T-cell (primary cell): ENCODE results near the gene EPB41L2. TPM values are rescaled to one million over a fixed set of nuclear protein-coding genes. Genes with fewer than 3 reads are reported as not detected.

ENCODE experiments used
- ATAC-seq, 4 experiments: fragments of 200-7000 bp in 3 of 4; fragments of 150-1000 bp in 1 of 4; cut with Tn5 transposase; replicated peaks in 1 of 4; 1 replicate in 3 of 4; 2 replicates in 1 of 4; pipeline ENCODE4 v1.10.0; 2021; ENCODE audit warnings: moderate library complexity in 3 of 4, mild to moderate bottlenecking in 2 of 4, moderate number of reproducible peaks in 1 of 4
- CTCF ChIA-PET, 2 donors: fragments of 300-600 bp; sonication (Branson Sonifier 250); formaldehyde crosslinking; loops; one replicate each; lab custom pipeline; 2022; ENCODE audit warnings: antibody characterized with exemption in 2 of 2; lab: Charles Lee
- POLR2A ChIA-PET, 2 donors: fragments of 300-600 bp; sonication (Branson Sonifier 250); formaldehyde crosslinking; loops; one replicate each; lab custom pipeline; 2022; ENCODE audit warnings: antibody characterized with exemption in 2 of 2; lab: Charles Lee
- DNase-seq, 35 experiments: peaks; one replicate each; pipeline versions ENCODE4 v3.0.0 to v3.0.0-alpha.2; 2013 to 2023
- H3K27ac ChIP-seq: one replicate; pipeline ENCODE4 v1.5.1; 2013; ENCODE audit warnings: low read length
- H3K27me3 ChIP-seq, 2 experiments: replicated peaks in 1 of 2; 1 replicate in 1 of 2; 2 replicates in 1 of 2; pipeline versions ENCODE4 v1.6.1 to v1.7.0; 2013; ENCODE audit warnings: low read length in 1 of 2, mixed read lengths in 1 of 2; ENCODE audit not compliant: control insufficient read depth in 2 of 2, insufficient read depth in 2 of 2; ENCODE audit errors: extremely low read depth in 1 of 2
- H3K36me3 ChIP-seq, 2 donors: 1 replicate in 1 of 2; 2 replicates in 1 of 2; pipeline versions ENCODE4 v1.6.1 to v1.7.0; 2013; ENCODE audit warnings: low read length in 1 of 2; ENCODE audit not compliant: control insufficient read depth in 2 of 2, insufficient read depth in 1 of 2; ENCODE audit errors: extremely low read depth in 1 of 2
- H3K4me1 ChIP-seq, 2 experiments: 1 replicate in 1 of 2; 2 replicates in 1 of 2; pipeline versions ENCODE4 v1.6.1 to v1.7.0; 2013; ENCODE audit warnings: low read length in 2 of 2, mixed read lengths in 1 of 2; ENCODE audit not compliant: insufficient read depth in 2 of 2, control insufficient read depth in 1 of 2; ENCODE audit errors: extremely low read depth in 1 of 2
- H3K4me3 ChIP-seq, 2 donors: 1 replicate in 1 of 2; 2 replicates in 1 of 2; pipeline versions ENCODE4 v1.5.1 to v1.7.0; 2013; ENCODE audit warnings: mild to moderate bottlenecking in 2 of 2, low read length in 1 of 2, moderate library complexity in 1 of 2; ENCODE audit not compliant: control insufficient read depth in 1 of 2; ENCODE audit errors: extremely low read depth in 1 of 2
- H3K9me3 ChIP-seq: 2 replicates; pipeline ENCODE4 v1.7.0; 2013
- H3K27ac Mint-ChIP-seq, 2 donors: one replicate each; pipeline ENCODE4 v1.8.0; 2020 to 2021; ENCODE audit warnings: mild to moderate bottlenecking in 2 of 2, mixed read lengths in 2 of 2
- H3K27me3 Mint-ChIP-seq, 2 donors: one replicate each; pipeline ENCODE4 v1.8.0; 2021 to 2022; ENCODE audit warnings: mixed read lengths in 2 of 2
- H3K36me3 Mint-ChIP-seq: one replicate; pipeline ENCODE4 v1.8.0; 2021; ENCODE audit warnings: mixed read lengths
- H3K4me1 Mint-ChIP-seq, 3 donors: one replicate each; pipeline ENCODE4 v1.8.0; 2020 to 2022; ENCODE audit warnings: mixed read lengths in 3 of 3, mild to moderate bottlenecking in 1 of 3
- H3K4me3 Mint-ChIP-seq, 3 donors: one replicate each; pipeline ENCODE4 v1.8.0; 2020 to 2022; ENCODE audit warnings: mild to moderate bottlenecking in 3 of 3, mixed read lengths in 3 of 3, moderate library complexity in 3 of 3
- H3K9me3 Mint-ChIP-seq, 3 donors: one replicate each; pipeline ENCODE4 v1.8.0; 2020 to 2022; ENCODE audit warnings: mixed read lengths in 3 of 3
- WGBS: methylation state at CpG from one replicate; pipeline ENCODE4 v1.1.5; 2013; ENCODE audit warnings: missing lambda C conversion rate; ENCODE audit not compliant: insufficient coverage; 5-methylcytosine and 5-hydroxymethylcytosine counted together
- total RNA-seq, 35 experiments: library from RNA in 6 of 35; stranded (reverse) in 6 of 35; fragments of 120-200 nt in 1 of 35; gene quantifications; one replicate each; pipeline versions ENCODE4 v1.2.1 to v1.2.4 and lab custom pipeline; 2013 to 2026

EPB41L2 gene
- total RNA-seq, 5 donors from 2014 or later (not counting 1 experiment from before 2014, with no cell fraction given) = 11.1 to 15.0 (median 13.6) TPM

DNA sequence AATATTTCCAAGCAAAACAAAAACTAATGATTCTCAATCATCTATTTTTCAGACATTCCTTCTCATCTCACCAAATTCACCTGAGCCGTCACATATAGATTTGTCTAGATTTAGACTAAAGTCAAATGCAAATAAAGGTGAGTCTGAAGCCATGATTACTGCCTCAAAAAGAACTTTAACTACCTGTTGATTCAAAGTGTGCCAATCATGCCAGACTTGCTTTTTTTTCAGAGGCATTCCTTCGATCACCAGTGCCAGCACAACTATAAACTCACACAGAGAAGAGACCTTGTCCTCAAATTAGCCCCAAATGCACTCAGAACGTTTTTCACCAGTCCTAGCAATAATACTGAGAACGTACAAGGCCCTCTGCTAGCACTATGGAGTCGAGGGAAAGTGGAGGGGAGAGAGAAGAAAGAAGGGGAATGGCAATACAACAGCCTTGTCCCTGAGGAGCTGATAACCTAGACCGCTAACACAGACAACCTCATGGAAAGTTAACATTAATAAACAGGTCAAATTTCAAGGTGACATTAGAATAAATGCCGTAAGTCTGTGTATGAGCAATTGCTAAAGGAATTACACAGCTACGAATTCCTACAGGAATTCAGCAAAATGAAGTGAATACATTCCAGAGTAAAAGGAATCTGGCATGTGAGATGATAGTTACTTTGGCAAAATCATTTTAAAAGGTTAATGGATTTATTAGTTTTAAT is 60.9 kb downstream of the EPB41L2 start:
- Mint-ChIP-seq H3K4me3 (no peak overlapping the region), H3K27me3 (no peaks in the 10 kb centered on the region), H3K36me3 (peaks cover 6% of the 10 kb centered on the region), H3K27ac (no peak overlapping the region), H3K9me3 (peaks cover 5 to 6% (median 6%) of the 10 kb centered on the region in 3 donors), H3K4me1 (peaks cover 0 to 3% (median 0%) of the 10 kb centered on the region in 3 donors)
- H3K36me3 ChIP-seq = no peaks in the 10 kb centered on the region
- H3K4me3 ChIP-seq = no peak overlapping the region
- H3K4me1 ChIP-seq = no peaks in the 10 kb centered on the region
- ChIA-PET CTCF (no interaction called here), POLR2A (no interaction called here)
- 63% methylated on average over 3 of the region's 8 CpGs for WGBS
- H3K9me3 ChIP-seq = no peaks in the 10 kb centered on the region
- no peak for DNase-seq
- H3K27me3 ChIP-seq = no peaks in the 10 kb centered on the region
- H3K27ac ChIP-seq = no peak overlapping the region
- no peak for ATAC-seq

DNA sequence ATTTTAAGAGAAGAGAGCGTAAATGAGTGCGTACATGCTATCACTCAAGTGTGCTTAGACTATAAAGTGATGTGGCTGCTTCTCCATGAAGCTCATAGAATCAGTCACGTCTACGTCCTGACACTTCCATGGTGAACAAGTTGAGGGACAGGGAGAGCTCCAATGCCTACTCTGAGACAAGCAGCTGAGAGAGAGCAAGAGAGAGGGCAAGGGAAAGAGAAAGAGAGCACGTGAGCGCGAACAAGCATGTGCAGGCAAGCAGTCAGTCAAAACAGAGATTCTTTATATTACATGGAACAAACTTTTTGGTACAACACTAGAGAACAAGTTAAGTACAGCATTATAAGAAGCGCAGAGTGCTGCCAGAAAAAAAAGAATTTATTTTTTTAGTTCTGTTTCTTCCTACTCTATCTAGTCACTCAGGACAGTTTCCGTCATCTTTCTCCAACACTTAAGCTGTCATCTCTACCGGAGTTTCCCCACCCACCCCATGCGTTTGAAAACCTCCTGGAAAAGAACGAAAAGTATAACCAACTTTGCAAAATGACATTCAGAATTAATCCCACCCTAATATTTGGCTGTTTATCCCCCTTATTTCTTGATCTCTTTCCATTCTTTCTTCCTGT is 61.8 kb downstream of the EPB41L2 start:
- H3K4me1 Mint-ChIP-seq = peaks cover 0 to 4% (median 0%) of the 10 kb centered on the region in 3 donors
- H3K9me3 Mint-ChIP-seq = no peaks in the 10 kb centered on the region
- H3K27ac Mint-ChIP-seq = no peak overlapping the region
- POLR2A ChIA-PET = no interaction called here
- Histone ChIP-seq H3K4me1 (no peaks in the 10 kb centered on the region), H3K27ac (no peak overlapping the region), H3K36me3 (no peaks in the 10 kb centered on the region), H3K27me3 (no peaks in the 10 kb centered on the region), H3K9me3 (no peaks in the 10 kb centered on the region), H3K4me3 (no peak overlapping the region)
- 88% methylated on average over 7 of the region's 12 CpGs for WGBS
- CTCF ChIA-PET = interaction anchor here in 1 of 2 donors (0.7 kb wide), 1 partner anchor 17 kb away, joined by 3 read pairs; no protein-coding TSS in a partner anchor
- H3K4me3 Mint-ChIP-seq = no peak overlapping the region
- ATAC-seq (no peak), DNase-seq (no peak)
- no peaks in the 10 kb centered on the region for H3K36me3 Mint-ChIP-seq
- no peaks in the 10 kb centered on the region for H3K27me3 Mint-ChIP-seq

- Mint-ChIP-seq H3K27me3 (no peaks in the 10 kb centered on the region), H3K9me3 (no peaks in the 10 kb centered on the region), H3K4me3 (no peak overlapping the region), H3K36me3 (no peaks in the 10 kb centered on the region), H3K4me1 (peaks cover 0 to 4% (median 0%) of the 10 kb centered on the region in 3 donors), H3K27ac (no peak overlapping the region)
- H3K27ac ChIP-seq = no peak overlapping the region
- H3K27me3 ChIP-seq = no peaks in the 10 kb centered on the region
- no peak overlapping the region for H3K4me3 ChIP-seq
- CTCF ChIA-PET = interaction anchor here in 1 of 2 donors (0.7 kb wide), 1 partner anchor 17 kb away, joined by 3 read pairs; no protein-coding TSS in a partner anchor
- WGBS = 86% methylated on average over 5 of the region's 6 CpGs
- no peaks in the 10 kb centered on the region for H3K36me3 ChIP-seq
- H3K4me1 ChIP-seq = no peaks in the 10 kb centered on the region
- H3K9me3 ChIP-seq = no peaks in the 10 kb centered on the region
- no peak for DNase-seq
- POLR2A ChIA-PET = no interaction called here
- no peak for ATAC-seq
These were observed 62.5 kb downstream of the EPB41L2 start for GRCh38 chr6:131000544-131000943.

DNA sequence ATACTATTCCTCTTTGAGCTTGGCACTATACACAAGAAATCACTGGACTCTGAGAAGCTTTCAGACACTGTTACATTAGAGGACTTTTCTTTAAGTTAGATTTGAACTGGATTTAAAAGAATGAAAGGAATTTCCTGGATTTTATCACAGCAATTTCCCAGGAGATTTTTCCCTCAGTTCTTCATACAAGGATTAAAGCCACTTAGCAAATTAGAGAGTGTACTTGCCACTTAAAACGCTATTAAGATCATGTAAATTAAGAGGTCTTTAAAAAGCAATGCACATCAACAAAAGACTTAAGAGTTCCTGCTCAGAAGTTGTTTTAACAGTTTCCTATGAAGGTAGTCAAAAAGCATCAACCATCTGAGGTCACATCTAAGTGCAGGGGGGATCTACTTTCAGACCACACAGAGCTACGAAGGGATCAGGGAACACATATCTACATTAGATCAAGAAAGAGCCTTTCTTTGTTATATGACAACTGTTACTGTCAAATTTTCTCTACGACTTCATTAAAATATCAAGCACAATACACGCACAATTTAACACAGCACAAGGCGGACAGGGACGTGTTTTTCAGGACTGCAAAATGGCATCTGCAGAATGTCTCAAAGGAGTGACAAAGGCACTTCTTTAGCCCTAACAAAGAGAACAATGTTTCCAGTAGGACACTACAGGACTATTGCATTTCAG is 65.8 kb downstream of the EPB41L2 start:
- DNase-seq (no peak), ATAC-seq (no peak)
- no peak overlapping the region for H3K27ac ChIP-seq
- no peaks in the 10 kb centered on the region for H3K36me3 ChIP-seq
- no peaks in the 10 kb centered on the region for H3K27me3 Mint-ChIP-seq
- H3K9me3 ChIP-seq = no peaks in the 10 kb centered on the region
- no peak overlapping the region for H3K27ac Mint-ChIP-seq
- H3K4me3 Mint-ChIP-seq = no peak overlapping the region
- 67% methylated on average over 2 of the region's 6 CpGs for WGBS
- peaks cover 0 to 4% (median 0%) of the 10 kb centered on the region in 3 donors for H3K4me1 Mint-ChIP-seq
- no peaks in the 10 kb centered on the region for H3K4me1 ChIP-seq
- CTCF ChIA-PET = no interaction called here
- POLR2A ChIA-PET = no interaction called here
- H3K9me3 Mint-ChIP-seq = no peaks in the 10 kb centered on the region
- no peaks in the 10 kb centered on the region for H3K36me3 Mint-ChIP-seq
- H3K27me3 ChIP-seq = no peaks in the 10 kb centered on the region
- no peak overlapping the region for H3K4me3 ChIP-seq

DNA sequence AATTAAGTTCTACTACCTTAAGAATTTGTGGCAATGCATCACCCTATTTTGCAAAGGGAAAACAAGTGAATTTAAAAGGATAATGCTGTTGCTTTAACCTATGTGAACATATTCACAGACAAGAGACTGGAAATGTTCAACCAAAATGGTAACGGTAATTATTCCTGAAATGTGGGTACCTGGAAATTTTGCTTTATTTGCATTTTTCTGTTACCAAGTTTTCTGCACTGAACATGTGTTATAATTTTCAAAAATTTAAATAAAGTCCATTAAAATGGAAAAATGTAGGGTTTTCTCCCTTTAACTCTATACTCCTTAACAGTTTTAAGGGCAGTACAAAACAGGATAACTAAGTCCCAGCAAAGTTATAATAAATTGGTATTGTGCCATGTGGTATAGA is 66.4 kb downstream of the EPB41L2 start:
- Mint-ChIP-seq H3K9me3 (no peaks in the 10 kb centered on the region), H3K27ac (no peak overlapping the region), H3K36me3 (no peaks in the 10 kb centered on the region), H3K27me3 (no peaks in the 10 kb centered on the region), H3K4me3 (no peak overlapping the region), H3K4me1 (peaks cover 0 to 4% (median 0%) of the 10 kb centered on the region in 3 donors)
- no peak overlapping the region for H3K4me3 ChIP-seq
- H3K9me3 ChIP-seq = no peaks in the 10 kb centered on the region
- H3K36me3 ChIP-seq = no peaks in the 10 kb centered on the region
- DNase-seq (no peak), ATAC-seq (no peak)
- H3K27me3 ChIP-seq = no peaks in the 10 kb centered on the region
- POLR2A ChIA-PET = no interaction called here
- WGBS = no CpG with 5 or more reads among the region's 1 CpG
- CTCF ChIA-PET = no interaction called here
- no peaks in the 10 kb centered on the region for H3K4me1 ChIP-seq
- H3K27ac ChIP-seq = no peak overlapping the region

DNA sequence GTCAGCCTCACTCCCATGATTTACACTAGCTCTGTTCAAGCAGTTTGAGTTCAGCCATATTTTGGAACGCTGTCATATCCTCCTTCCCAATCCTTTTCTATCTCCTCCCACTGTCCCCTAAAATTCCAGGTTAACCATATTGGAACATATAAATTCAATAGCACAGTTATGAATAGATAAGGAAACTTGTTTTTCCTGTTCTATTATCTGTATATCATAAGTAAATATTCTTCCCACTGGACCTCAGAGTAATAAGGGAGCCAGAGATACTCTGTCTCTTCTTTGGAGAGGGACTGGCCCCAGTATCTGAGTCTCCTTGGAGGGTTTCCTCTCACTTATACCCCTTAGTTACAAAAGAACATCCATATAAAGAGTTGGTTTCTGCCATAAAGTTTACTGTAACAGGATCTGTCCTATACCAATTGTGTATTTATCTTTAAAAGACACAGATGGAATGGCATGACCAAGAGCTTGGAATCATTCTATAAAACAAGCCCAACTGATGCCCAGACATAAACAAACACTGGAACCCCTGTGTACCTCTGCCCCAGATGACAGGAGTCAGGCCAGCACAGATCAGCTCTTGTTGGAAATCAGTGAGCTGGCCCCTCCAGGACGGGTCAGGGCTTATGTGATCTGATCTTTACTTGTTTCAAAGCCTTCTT is 67.1 kb downstream of the EPB41L2 start:
- no CpG with 5 or more reads among the region's 2 CpGs for WGBS
- no peaks in the 10 kb centered on the region for H3K36me3 ChIP-seq
- no peaks in the 10 kb centered on the region for H3K4me1 ChIP-seq
- Mint-ChIP-seq H3K9me3 (peaks cover 0 to 3% (median 0%) of the 10 kb centered on the region in 3 donors), H3K36me3 (no peaks in the 10 kb centered on the region), H3K27ac (no peak overlapping the region), H3K4me1 (peaks cover 0 to 4% (median 0%) of the 10 kb centered on the region in 3 donors), H3K27me3 (no peaks in the 10 kb centered on the region), H3K4me3 (no peak overlapping the region)
- no peak overlapping the region for H3K27ac ChIP-seq
- ATAC-seq = no peak
- H3K9me3 ChIP-seq = no peaks in the 10 kb centered on the region
- no peak for DNase-seq
- H3K4me3 ChIP-seq = no peak overlapping the region
- no peaks in the 10 kb centered on the region for H3K27me3 ChIP-seq
- POLR2A ChIA-PET = no interaction called here
- CTCF ChIA-PET = no interaction called here
